H1 (cell line): Measurements from ENCODE around the gene ACYP2. TPM values are rescaled to one million over a fixed set of nuclear protein-coding genes. Genes with fewer than 3 reads are reported as not detected.

Experiments
- CTCF ChIA-PET: fragments of 300-600 bp; sonication (Branson Sonifier 250); formaldehyde crosslinking; loops from one replicate; lab custom pipeline; 2021; ENCODE audit not compliant: partially characterized antibody; lab: Charles Lee
- POLR2A ChIA-PET: fragments of 300-600 bp; sonication (Branson Sonifier 250); formaldehyde crosslinking; loops from one replicate; lab custom pipeline; 2021; ENCODE audit warnings: inconsistent platforms; ENCODE audit not compliant: partially characterized antibody; lab: Charles Lee
- DNase-seq, 2 experiments: peaks; one replicate each; pipeline versions ENCODE4 v3.0.0 to v3.0.0-alpha.2; 2010 to 2022; ENCODE audit warnings: low spot score in 2 of 2, low read depth in 1 of 2, mixed read lengths in 1 of 2
- FAIRE-seq: peaks from 2 replicates; lab custom pipeline; 2011; peaks lifted over from hg19 to GRCh38; lab: Jason Lieb, UNC
- H2AFZ ChIP-seq: 2 replicates; pipeline ENCODE4 v1.8.1; 2012; ENCODE audit warnings: low read length, inconsistent platforms
- H2AK5ac ChIP-seq: 2 replicates; pipeline ENCODE4 v1.6.1; 2013; ENCODE audit warnings: low read depth, low read length
- H2BK120ac ChIP-seq: replicated peaks from 2 replicates; pipeline ENCODE3; 2013; ENCODE audit warnings: low read depth, low read length, inconsistent platforms
- H2BK12ac ChIP-seq: 2 replicates; pipeline ENCODE4 v1.6.1; 2013; ENCODE audit warnings: low read depth, low read length
- H2BK15ac ChIP-seq: 2 replicates; pipeline ENCODE4 v1.6.1; 2013; ENCODE audit warnings: low read length
- H2BK20ac ChIP-seq: 2 replicates; pipeline ENCODE4 v1.6.1; 2013; ENCODE audit warnings: low read length
- H2BK5ac ChIP-seq: 2 replicates; pipeline ENCODE4 v1.6.1; 2013; ENCODE audit warnings: low read depth, low read length
- H3K14ac ChIP-seq: 2 replicates; pipeline ENCODE4 v1.6.1; 2013; ENCODE audit warnings: inconsistent platforms; ENCODE audit not compliant: insufficient read length
- H3K18ac ChIP-seq: 2 replicates; pipeline ENCODE4 v1.6.1; 2013; ENCODE audit warnings: low read length; ENCODE audit errors: extremely low read depth
- H3K23ac ChIP-seq: 2 replicates; pipeline ENCODE4 v1.6.1; 2013; ENCODE audit warnings: inconsistent platforms; ENCODE audit not compliant: insufficient read length
- H3K23me2 ChIP-seq: 2 replicates; pipeline ENCODE4 v1.6.1; 2013; ENCODE audit warnings: low read depth, low read length
- H3K27ac ChIP-seq: 2 replicates; pipeline ENCODE4 v1.6.1; 2011; ENCODE audit warnings: low read depth, low read length, inconsistent platforms
- H3K27me3 ChIP-seq, 4 experiments: replicated peaks in 1 of 4; 1 replicate in 1 of 4; 2 replicates in 3 of 4; pipeline versions ENCODE4 v1.6.1 to v1.8.1; 2011 to 2013; ENCODE audit warnings: low read length in 3 of 4, mild to moderate bottlenecking in 3 of 4, inconsistent platforms in 2 of 4, mixed read lengths in 2 of 4, moderate library complexity in 1 of 4; ENCODE audit not compliant: control insufficient read depth in 3 of 4, insufficient read depth in 3 of 4; ENCODE audit errors: extremely low read depth in 1 of 4
- H3K36me3 ChIP-seq, 4 experiments: 2 replicates each; pipeline versions ENCODE4 v1.6.1 to v1.8.1; 2011 to 2013; ENCODE audit warnings: mild to moderate bottlenecking in 4 of 4, low read length in 3 of 4, moderate library complexity in 2 of 4, control low read depth in 1 of 4, inconsistent platforms in 1 of 4; ENCODE audit not compliant: insufficient read depth in 4 of 4, control insufficient read depth in 2 of 4
- H3K4ac ChIP-seq: replicated peaks from 2 replicates; pipeline ENCODE3; 2013; ENCODE audit warnings: low read length, low read depth, mixed read lengths, inconsistent platforms; ENCODE audit not compliant: insufficient read length
- H3K4me1 ChIP-seq, 4 experiments: replicated peaks in 1 of 4; 1 replicate in 1 of 4; 2 replicates in 3 of 4; pipeline versions ENCODE4 v1.6.1 to v1.8.1; 2011 to 2013; ENCODE audit warnings: low read length in 3 of 4, inconsistent platforms in 2 of 4, mixed read lengths in 1 of 4; ENCODE audit not compliant: insufficient read depth in 4 of 4, control insufficient read depth in 3 of 4
- H3K4me2 ChIP-seq, 2 experiments: 2 replicates each; pipeline versions ENCODE4 v1.6.1 to v1.8.1; 2011 to 2013; ENCODE audit warnings: low read depth in 2 of 2, low read length in 2 of 2, control low read depth in 1 of 2, inconsistent platforms in 1 of 2, mild to moderate bottlenecking in 1 of 2; ENCODE audit not compliant: insufficient read depth in 1 of 2
- H3K4me3 ChIP-seq, 4 experiments: fragments of 200-600, 300-600 bp in 1 of 4; sonication (generic), shearing (Covaris generic), sonication (Bioruptor Twin) in 1 of 4; 2 replicates each; pipeline versions ENCODE4 v1.5.1 to v1.8.1; 2011 to 2016; ENCODE audit warnings: low read length in 4 of 4, low read depth in 3 of 4, control low read depth in 2 of 4, inconsistent platforms in 2 of 4, mild to moderate bottlenecking in 2 of 4, mixed read lengths in 1 of 4, moderate library complexity in 1 of 4; ENCODE audit not compliant: insufficient read depth in 2 of 4; ENCODE audit errors: extremely low read depth in 1 of 4
- H3K56ac ChIP-seq: replicated peaks from 2 replicates; pipeline ENCODE3; 2013; ENCODE audit warnings: low read depth, mild to moderate bottlenecking, mixed read lengths, low read length, inconsistent platforms; ENCODE audit not compliant: insufficient read length
- H3K79me1 ChIP-seq: 2 replicates; pipeline ENCODE4 v1.6.1; 2013; ENCODE audit warnings: low read depth, low read length, control low read depth
- H3K79me2 ChIP-seq, 2 experiments: 2 replicates each; pipeline versions ENCODE4 v1.6.1 to v1.8.1; 2012 to 2013; ENCODE audit warnings: low read length in 2 of 2, mild to moderate bottlenecking in 2 of 2, inconsistent platforms in 1 of 2; ENCODE audit not compliant: insufficient read depth in 2 of 2, control insufficient read depth in 1 of 2
- H3K9ac ChIP-seq, 4 experiments: replicated peaks in 1 of 4; 1 replicate in 1 of 4; 2 replicates in 3 of 4; pipeline versions ENCODE4 v1.6.1 to v1.8.1; 2011 to 2013; ENCODE audit warnings: low read depth in 3 of 4, low read length in 3 of 4, control low read depth in 2 of 4, mild to moderate bottlenecking in 2 of 4, moderate library complexity in 2 of 4, inconsistent platforms in 1 of 4; ENCODE audit errors: extremely low read depth in 1 of 4
- H3K9me3 ChIP-seq, 2 experiments: 2 replicates each; pipeline versions ENCODE4 v1.6.1 to v1.8.1; 2012 to 2013; ENCODE audit warnings: mild to moderate bottlenecking in 2 of 2, moderate library complexity in 2 of 2, control low read depth in 1 of 2, inconsistent platforms in 1 of 2, low read depth in 1 of 2, low read length in 1 of 2, mixed read lengths in 1 of 2; ENCODE audit not compliant: insufficient read depth in 2 of 2
- H4K20me1 ChIP-seq, 2 experiments: replicated peaks in 1 of 2; 2 replicates each; pipeline versions ENCODE3 to v1.8.1; 2011 to 2013; ENCODE audit warnings: inconsistent platforms in 2 of 2, low read length in 2 of 2, mild to moderate bottlenecking in 1 of 2; ENCODE audit not compliant: insufficient read depth in 2 of 2, control insufficient read depth in 1 of 2
- H4K5ac ChIP-seq: 2 replicates; pipeline ENCODE4 v1.6.1; 2013; ENCODE audit warnings: low read length, low read depth, mixed read lengths, inconsistent platforms; ENCODE audit not compliant: insufficient read length
- H4K8ac ChIP-seq: 2 replicates; pipeline ENCODE4 v1.8.0; 2013; ENCODE audit warnings: mild to moderate bottlenecking, moderate library complexity, low read length, inconsistent platforms; ENCODE audit not compliant: insufficient read depth; ENCODE audit errors: extremely low read depth
- H4K91ac ChIP-seq: replicated peaks from 2 replicates; pipeline ENCODE3; 2013; ENCODE audit warnings: low read length, mixed read lengths, inconsistent platforms; ENCODE audit not compliant: insufficient read length
- EGR1 ChIP-seq: IDR thresholded peaks from 2 replicates; pipeline ENCODE4 v1.6.1; 2011; ENCODE audit warnings: low read depth, low read length, borderline replicate concordance
- HDAC6 ChIP-seq: IDR thresholded peaks from one replicate; pipeline ENCODE4 v1.7.1; 2012; ENCODE audit warnings: low read depth, mild to moderate bottlenecking, inconsistent platforms, low read length, moderate library complexity
- KDM1A ChIP-seq: fragments of 200-600, 300-600 bp; sonication (generic); IDR thresholded peaks from 2 replicates; pipeline ENCODE4 v1.7.1; 2016; ENCODE audit warnings: mild to moderate bottlenecking, low read length, borderline replicate concordance
- POLR2AphosphoS5 ChIP-seq: IDR thresholded peaks from 2 replicates; pipeline ENCODE4 v1.6.1; 2011; ENCODE audit warnings: low read depth, low read length
- SIX5 ChIP-seq: IDR thresholded peaks from 2 replicates; pipeline ENCODE4 v1.6.1; 2011; ENCODE audit warnings: mild to moderate bottlenecking, low read depth, low read length
- WGBS, 2 experiments: shearing (Covaris generic) in 1 of 2; methylation state at CpG; one replicate each; pipeline versions ENCODE4 v1.1.6 to v1.1.7; 2013 to 2015; ENCODE audit warnings: low lambda C conversion rate in 2 of 2, mixed read lengths in 2 of 2, inconsistent platforms in 1 of 2, low coverage in 1 of 2, missing lambda C conversion rate in 1 of 2; ENCODE audit not compliant: insufficient replicate concordance in 2 of 2, insufficient coverage in 1 of 2, insufficient read length in 1 of 2; ENCODE audit errors: extremely low coverage in 1 of 2, missing lambda C conversion rate in 1 of 2; 5-methylcytosine and 5-hydroxymethylcytosine counted together
- polyA plus RNA-seq, 7 experiments: library from polyadenylated mRNA; depleted of rRNA in 3 of 7; stranded (reverse) in 5 of 7; unstranded in 2 of 7; fragments of >200 nt in 5 of 7; fragments of 200-250 nt in 2 of 7; gene quantifications; 1 replicate in 5 of 7; 2 replicates in 1 of 7; 4 replicates in 1 of 7; pipeline versions ENCODE4 v1.2.1 to v1.2.3, GENCODE V29; 2011 to 2013; ENCODE audit warnings: missing spikeins in 2 of 7, mixed read lengths in 2 of 7
- total RNA-seq: library from RNA; stranded (reverse); fragmentation: NEBNext Ultra II Directional; extraction: Animal tissue kit (Norgen Biotek cat#: 25700); gene quantifications from 2 replicates; pipeline ENCODE4 v1.2.1, GENCODE V29; 2021
- TF ChIP-seq, protein P1 (sequence below): IDR thresholded peaks from 2 replicates; pipeline ENCODE4 v1.6.1; 2012; ENCODE audit warnings: inconsistent platforms

The ACYP2 gene
- total and polyA plus RNA-seq, 2 of the 8 experiments (the other 6 are each of a cell fraction or from before 2014, with no cell fraction given), result 3.4 to 4.4 TPM

DNA sequence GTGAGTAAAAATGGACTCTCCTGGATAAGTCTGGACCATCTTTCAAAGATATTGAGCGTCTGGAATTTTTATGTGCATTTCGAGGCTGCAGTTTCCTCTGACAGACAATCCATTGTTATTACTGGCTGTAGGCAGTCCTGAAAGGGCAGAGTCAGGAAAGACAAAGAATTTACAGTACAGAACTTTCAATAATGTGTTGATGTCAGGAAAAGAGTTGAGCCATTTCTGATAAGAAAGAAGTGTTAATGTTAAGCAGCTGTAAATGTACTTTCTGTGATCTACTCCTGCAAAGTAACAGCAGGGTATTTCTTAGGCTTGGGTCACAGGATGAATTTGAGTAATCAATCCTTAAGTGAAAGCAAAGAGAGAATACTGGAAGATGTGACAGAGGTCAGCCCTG lies 110.8 kb downstream of the ACYP2 start:
- no peak overlapping the region for H3K4me3 ChIP-seq
- no peak overlapping the region for H3K14ac ChIP-seq
- H2BK5ac ChIP-seq, result no peak overlapping the region
- no peak overlapping the region for H4K91ac ChIP-seq
- no peak overlapping the region for H2BK15ac ChIP-seq
- H4K20me1 ChIP-seq, result no peaks in the 10 kb centered on the region
- no peaks in the 10 kb centered on the region for H3K9me3 ChIP-seq
- 80% methylated on average over 2 of the region's 2 CpGs; no CpG with 5 or more reads in 1 of the 2 experiments for WGBS, 2 experiments
- FAIRE-seq (no peak), DNase-seq (no peak)
- H2BK12ac ChIP-seq, result no peak overlapping the region
- H3K36me3 ChIP-seq, result no peaks in the 10 kb centered on the region
- no peak overlapping the region for H2BK120ac ChIP-seq
- H3K27me3 ChIP-seq, result no peaks in the 10 kb centered on the region; a peak in 1 of 7 replicates
- H3K27ac ChIP-seq, result no peak overlapping the region
- no peak overlapping the region for H2AK5ac ChIP-seq
- H3K23me2 ChIP-seq, result no peaks in the 10 kb centered on the region
- no peaks in the 10 kb centered on the region for H3K79me2 ChIP-seq
- H3K4me1 ChIP-seq, result no peaks in the 10 kb centered on the region; a peak in 1 of 7 replicates
- no peak overlapping the region for H3K23ac ChIP-seq
- H4K5ac ChIP-seq, result no peak overlapping the region
- H4K8ac ChIP-seq, result no peak overlapping the region
- no peak overlapping the region for H3K4ac ChIP-seq
- H3K9ac ChIP-seq, result no peak overlapping the region; a peak in 1 of 7 replicates
- H3K56ac ChIP-seq, result no peak overlapping the region
- H2BK20ac ChIP-seq, result no peak overlapping the region
- H3K18ac ChIP-seq, result no peak overlapping the region
- ChIA-PET CTCF (no interaction called here), POLR2A (no interaction called here)
- 0 out of 2 replicates have a peak overlapping the region, but pooled peaks have one; percentile 15 for H2AFZ ChIP-seq
- H3K79me1 ChIP-seq, result no peaks in the 10 kb centered on the region
- no peak overlapping the region for H3K4me2 ChIP-seq
- no peak for TF ChIP-seq KDM1A
- no peak for TF ChIP-seq HDAC6
- TF ChIP-seq, protein P1, sequence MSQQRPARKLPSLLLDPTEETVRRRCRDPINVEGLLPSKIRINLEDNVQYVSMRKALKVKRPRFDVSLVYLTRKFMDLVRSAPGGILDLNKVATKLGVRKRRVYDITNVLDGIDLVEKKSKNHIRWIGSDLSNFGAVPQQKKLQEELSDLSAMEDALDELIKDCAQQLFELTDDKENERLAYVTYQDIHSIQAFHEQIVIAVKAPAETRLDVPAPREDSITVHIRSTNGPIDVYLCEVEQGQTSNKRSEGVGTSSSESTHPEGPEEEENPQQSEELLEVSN, result no peak
- no peak for TF ChIP-seq EGR1
- TF ChIP-seq SIX5, result no peak
- no peak for TF ChIP-seq POLR2AphosphoS5
